ENCODE data around the gene USP2.

DNA sequence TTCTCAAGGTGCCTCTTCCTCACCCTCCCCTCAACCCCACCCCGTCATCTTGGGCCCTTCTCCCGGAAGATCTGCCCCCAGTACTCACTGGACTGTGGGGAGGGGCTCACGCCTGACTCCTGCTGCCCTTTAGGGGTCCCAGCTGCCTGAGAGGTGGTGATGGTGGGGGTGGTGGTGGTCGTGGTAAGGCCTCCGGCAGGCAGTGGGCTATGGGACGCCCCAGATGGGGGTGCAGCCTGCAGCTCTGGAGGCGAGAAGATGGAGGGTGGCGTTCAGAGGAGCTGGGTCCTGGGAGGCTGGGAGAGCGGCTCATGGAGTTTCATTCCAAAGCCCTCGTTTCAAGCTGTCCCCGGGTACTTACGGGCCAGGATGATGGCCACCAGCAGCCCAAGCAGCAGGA is 35.8 kb downstream of the USP2 start:
- no peak for TF ChIP-seq SMC3 (IDR thresholded peaks at IDR 0.05; ENCODE audit: low read depth, low read length)
- no peak for TF ChIP-seq POLR2A (IDR thresholded peaks at IDR 0.05; ENCODE audit: low read depth, low read length)
- TF ChIP-seq, protein P1, sequence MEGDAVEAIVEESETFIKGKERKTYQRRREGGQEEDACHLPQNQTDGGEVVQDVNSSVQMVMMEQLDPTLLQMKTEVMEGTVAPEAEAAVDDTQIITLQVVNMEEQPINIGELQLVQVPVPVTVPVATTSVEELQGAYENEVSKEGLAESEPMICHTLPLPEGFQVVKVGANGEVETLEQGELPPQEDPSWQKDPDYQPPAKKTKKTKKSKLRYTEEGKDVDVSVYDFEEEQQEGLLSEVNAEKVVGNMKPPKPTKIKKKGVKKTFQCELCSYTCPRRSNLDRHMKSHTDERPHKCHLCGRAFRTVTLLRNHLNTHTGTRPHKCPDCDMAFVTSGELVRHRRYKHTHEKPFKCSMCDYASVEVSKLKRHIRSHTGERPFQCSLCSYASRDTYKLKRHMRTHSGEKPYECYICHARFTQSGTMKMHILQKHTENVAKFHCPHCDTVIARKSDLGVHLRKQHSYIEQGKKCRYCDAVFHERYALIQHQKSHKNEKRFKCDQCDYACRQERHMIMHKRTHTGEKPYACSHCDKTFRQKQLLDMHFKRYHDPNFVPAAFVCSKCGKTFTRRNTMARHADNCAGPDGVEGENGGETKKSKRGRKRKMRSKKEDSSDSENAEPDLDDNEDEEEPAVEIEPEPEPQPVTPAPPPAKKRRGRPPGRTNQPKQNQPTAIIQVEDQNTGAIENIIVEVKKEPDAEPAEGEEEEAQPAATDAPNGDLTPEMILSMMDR (conservative IDR thresholded peaks at IDR 0.05; ENCODE audit: low read depth, low read length) = no peak
- TF ChIP-seq, protein P2, sequence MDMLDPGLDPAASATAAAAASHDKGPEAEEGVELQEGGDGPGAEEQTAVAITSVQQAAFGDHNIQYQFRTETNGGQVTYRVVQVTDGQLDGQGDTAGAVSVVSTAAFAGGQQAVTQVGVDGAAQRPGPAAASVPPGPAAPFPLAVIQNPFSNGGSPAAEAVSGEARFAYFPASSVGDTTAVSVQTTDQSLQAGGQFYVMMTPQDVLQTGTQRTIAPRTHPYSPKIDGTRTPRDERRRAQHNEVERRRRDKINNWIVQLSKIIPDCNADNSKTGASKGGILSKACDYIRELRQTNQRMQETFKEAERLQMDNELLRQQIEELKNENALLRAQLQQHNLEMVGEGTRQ (IDR thresholded peaks at IDR 0.05; ENCODE audit: low read depth, low read length) = no peak
- no peak for TF ChIP-seq MAFK (IDR thresholded peaks at IDR 0.05; ENCODE audit: low read depth, low read length)
- TF ChIP-seq, protein P3, sequence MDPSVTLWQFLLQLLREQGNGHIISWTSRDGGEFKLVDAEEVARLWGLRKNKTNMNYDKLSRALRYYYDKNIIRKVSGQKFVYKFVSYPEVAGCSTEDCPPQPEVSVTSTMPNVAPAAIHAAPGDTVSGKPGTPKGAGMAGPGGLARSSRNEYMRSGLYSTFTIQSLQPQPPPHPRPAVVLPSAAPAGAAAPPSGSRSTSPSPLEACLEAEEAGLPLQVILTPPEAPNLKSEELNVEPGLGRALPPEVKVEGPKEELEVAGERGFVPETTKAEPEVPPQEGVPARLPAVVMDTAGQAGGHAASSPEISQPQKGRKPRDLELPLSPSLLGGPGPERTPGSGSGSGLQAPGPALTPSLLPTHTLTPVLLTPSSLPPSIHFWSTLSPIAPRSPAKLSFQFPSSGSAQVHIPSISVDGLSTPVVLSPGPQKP (IDR thresholded peaks at IDR 0.05; ENCODE audit: borderline replicate concordance, low read depth, low read length) = no peak
- no peak for TF ChIP-seq RAD21 (IDR thresholded peaks at IDR 0.05; ENCODE audit: low read length)
- no peak for TF ChIP-seq MXI1 (IDR thresholded peaks at IDR 0.05; ENCODE audit: borderline replicate concordance, low read depth, low read length)
- no peak for TF ChIP-seq BHLHE40 (IDR thresholded peaks at IDR 0.05; ENCODE audit: low read depth, low read length)
- TF ChIP-seq CEBPB (IDR thresholded peaks at IDR 0.05; ENCODE audit: low read depth, low read length) = no peak

Measured in IMR-90 (cell line).